HG03045 (cell line): ENCODE results near the gene SEC14L5.

ENCODE experiments used
- ATAC-seq: cut with Tn5 transposase; IDR thresholded peaks from one replicate; pipeline ENCODE4 v1.9.1; 2021; ENCODE audit warnings: mild to moderate bottlenecking, moderate library complexity; ENCODE audit not compliant: unreplicated experiment

The SEC14L5 gene

DNA sequence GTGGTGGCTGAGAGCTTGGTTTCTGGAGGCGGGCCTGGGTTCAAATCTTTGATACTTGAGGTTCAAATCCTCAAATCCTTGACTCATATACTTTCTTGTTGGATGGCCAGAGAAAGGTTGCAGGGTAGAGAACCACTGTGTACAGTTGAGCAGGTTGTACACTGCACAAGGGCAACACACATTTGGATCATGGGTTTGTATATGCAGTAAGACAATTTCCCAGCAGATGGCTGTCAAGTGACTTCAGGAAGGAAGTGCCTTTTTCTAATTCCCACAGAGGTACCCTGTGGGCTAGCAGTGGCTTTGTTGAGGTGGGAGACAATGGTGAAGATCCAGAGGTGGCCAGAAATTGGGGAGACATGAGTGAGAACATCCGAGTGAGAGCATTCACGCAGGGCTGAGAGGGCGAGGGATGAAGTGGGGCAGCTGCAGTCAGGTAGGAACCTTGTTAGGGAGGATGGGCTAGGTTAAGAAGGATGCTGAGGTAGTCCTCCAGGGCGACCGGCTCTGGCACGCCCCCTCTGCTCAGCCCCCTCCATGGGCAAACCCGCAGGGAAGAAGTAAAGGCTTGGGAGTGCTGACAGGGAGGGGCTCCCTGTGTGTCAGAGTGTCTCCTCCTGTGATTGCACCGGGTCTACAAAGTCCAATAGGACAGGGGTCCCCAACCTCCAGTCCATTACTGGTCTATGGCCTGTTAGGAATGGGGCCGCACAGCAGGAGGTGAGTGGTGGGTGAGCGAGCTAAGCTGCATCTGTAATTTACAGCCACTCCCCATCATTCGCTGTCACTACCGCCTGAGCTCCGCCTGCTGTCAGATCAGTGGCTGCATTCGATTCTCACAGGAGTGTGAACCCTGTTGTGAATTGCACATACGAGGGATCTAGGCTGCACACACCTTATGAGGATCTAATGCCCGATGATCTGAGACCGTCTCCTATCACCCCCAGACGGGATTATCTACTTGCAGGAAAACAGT, 104.9 kb downstream of the SEC14L5 start:
- ATAC-seq: no peak

DNA sequence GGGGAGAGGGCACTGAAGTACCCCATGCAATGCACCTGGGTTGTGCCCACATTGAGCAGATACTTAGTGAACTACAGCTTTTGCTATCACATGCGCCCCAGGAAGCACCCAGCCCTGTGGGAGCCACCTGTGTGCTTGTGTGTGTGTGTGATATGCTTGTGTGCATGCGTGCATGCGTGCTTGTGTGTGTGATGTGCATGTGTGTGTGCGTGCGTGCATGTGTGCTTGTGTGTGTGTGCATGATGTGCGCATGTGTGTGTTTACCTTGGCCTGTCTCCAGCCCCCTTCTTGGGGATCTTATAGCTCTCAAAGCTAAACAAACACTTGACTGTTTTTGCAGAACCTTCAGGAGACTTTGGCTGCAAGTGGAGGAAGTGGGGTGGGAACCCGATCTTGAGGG, 106.8 kb downstream of the SEC14L5 start:
- ATAC-seq: no peak

DNA sequence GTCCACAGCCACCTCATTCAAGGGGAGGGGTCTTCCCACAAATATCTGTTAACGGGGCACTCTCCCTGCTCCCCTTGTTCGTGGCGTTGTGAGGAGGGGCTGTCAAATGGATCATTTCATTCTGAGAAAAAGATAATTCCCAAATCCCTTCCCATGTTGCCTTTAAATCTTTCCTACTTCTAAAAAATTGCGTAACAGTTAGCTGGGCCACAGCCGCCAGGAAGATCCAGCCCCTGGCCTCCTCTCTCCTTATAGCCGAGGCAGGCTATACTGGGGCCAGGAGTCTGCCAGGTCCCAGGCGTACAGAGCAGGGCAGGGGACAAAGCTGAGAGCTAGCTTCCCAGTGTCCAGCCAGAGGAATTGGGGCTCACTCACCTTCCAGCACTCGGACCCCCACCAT, 107.2 kb downstream of the SEC14L5 start:
- no peak for ATAC-seq

DNA sequence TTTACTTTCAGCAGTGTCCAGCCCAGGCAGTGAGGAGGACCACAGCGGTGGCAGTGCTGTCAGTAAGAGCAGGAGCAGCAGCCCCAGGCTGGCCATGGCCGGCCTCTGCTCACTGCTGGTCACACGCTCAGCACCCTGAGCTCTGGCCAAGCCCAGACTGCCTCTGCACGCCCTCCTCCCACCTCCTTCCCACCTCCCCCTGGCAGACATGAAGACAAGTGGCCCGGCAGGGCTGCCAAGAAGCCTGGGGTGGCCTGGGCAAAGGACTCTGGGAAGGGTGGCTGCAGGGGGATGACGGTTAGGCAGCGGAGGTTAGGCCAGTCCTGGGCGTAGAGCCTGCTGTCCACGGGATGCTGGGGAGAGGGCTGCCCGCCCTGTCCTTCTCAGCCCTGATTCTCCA, 107.7 kb downstream of the SEC14L5 start, which contains the start of gene C16orf89:
Gene C16orf89, minus strand, starts transcription at position 144 of the 400 bp plus-strand sequence. Its CDS starts 48 bp downstream, at position 96.
- no peak for ATAC-seq

DNA sequence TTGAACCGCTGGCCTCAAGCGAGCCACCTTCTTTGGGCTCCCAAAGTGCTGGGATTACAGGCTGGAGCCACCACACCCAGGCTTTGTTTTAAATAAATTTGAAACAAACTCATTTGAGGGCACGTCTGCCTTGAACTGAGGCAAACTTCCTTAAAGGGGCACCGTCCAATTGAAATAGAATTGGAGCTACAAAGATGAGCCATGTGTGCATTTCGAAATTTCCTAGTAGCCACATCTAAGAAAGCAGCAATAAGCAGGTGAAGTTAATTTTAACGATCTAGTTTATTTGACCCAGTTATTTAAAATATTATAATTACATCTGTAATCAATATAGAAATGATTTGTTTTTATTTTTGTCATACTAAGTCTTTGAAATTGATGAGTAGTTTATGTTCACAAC, 108.4 kb downstream of the SEC14L5 start:
- ATAC-seq: no peak
